H9 (cell line): ENCODE results near the gene HIPK2. TPM values are rescaled to one million over a fixed set of nuclear protein-coding genes. Genes with fewer than 3 reads are reported as not detected.

Source experiments
- DNase-seq: peaks from one replicate; pipeline ENCODE4 v3.0.0-alpha.2; 2017
- H2AFZ ChIP-seq: one replicate; pipeline ENCODE4 v1.6.1; 2013; ENCODE audit warnings: mild to moderate bottlenecking, low read length, control low read depth, moderate library complexity
- H2AK5ac ChIP-seq: 2 replicates; pipeline ENCODE4 v1.6.1; 2013; ENCODE audit warnings: low read length, control low read depth, mixed read lengths; ENCODE audit not compliant: insufficient read length
- H2BK120ac ChIP-seq: one replicate; pipeline ENCODE4 v1.6.1; 2013; ENCODE audit warnings: low read depth, mild to moderate bottlenecking, low read length, control low read depth, inconsistent platforms; ENCODE audit not compliant: poor library complexity, severe bottlenecking
- H2BK12ac ChIP-seq: 2 replicates; pipeline ENCODE4 v1.6.1; 2013; ENCODE audit warnings: low read length, control low read depth, mixed read lengths, low read depth; ENCODE audit not compliant: insufficient read length
- H2BK15ac ChIP-seq: 2 replicates; pipeline ENCODE4 v1.6.1; 2013; ENCODE audit warnings: low read depth, low read length, control low read depth
- H2BK20ac ChIP-seq: one replicate; pipeline ENCODE4 v1.6.1; 2013; ENCODE audit warnings: low read depth, mild to moderate bottlenecking, low read length, control low read depth, inconsistent platforms; ENCODE audit not compliant: poor library complexity, severe bottlenecking
- H2BK5ac ChIP-seq: 2 replicates; pipeline ENCODE4 v1.6.1; 2013; ENCODE audit warnings: low read length, control low read depth, mixed read lengths; ENCODE audit not compliant: insufficient read length
- H3K14ac ChIP-seq: 2 replicates; pipeline ENCODE4 v1.6.1; 2013; ENCODE audit warnings: low read length, control low read depth; ENCODE audit not compliant: insufficient read depth
- H3K18ac ChIP-seq: 2 replicates; pipeline ENCODE4 v1.6.1; 2013; ENCODE audit warnings: low read depth, mild to moderate bottlenecking, mixed read lengths, low read length, control low read depth; ENCODE audit not compliant: insufficient read length
- H3K23ac ChIP-seq: 2 replicates; pipeline ENCODE4 v1.6.1; 2013; ENCODE audit warnings: low read length, control low read depth, mixed read lengths, low read depth; ENCODE audit not compliant: insufficient read length
- H3K23me2 ChIP-seq: 2 replicates; pipeline ENCODE4 v1.6.1; 2013; ENCODE audit warnings: low read depth, mild to moderate bottlenecking, mixed read lengths, low read length, control low read depth; ENCODE audit not compliant: insufficient read length, poor library complexity, severe bottlenecking
- H3K27ac ChIP-seq: 2 replicates; pipeline ENCODE4 v1.5.1; 2013; ENCODE audit warnings: low read length, control low read depth, mixed read lengths, low read depth; ENCODE audit not compliant: insufficient read length
- H3K27me3 ChIP-seq: 2 replicates; pipeline ENCODE4 v1.6.1; 2013; ENCODE audit warnings: low read length, control low read depth, inconsistent platforms; ENCODE audit not compliant: insufficient read depth
- H3K4ac ChIP-seq: 2 replicates; pipeline ENCODE4 v1.6.1; 2013; ENCODE audit warnings: low read depth, mild to moderate bottlenecking, control low read depth, inconsistent platforms, low read length, moderate library complexity
- H3K4me1 ChIP-seq: 2 replicates; pipeline ENCODE4 v1.6.1; 2013; ENCODE audit warnings: low read length, control low read depth, inconsistent platforms; ENCODE audit not compliant: insufficient read depth
- H3K4me2 ChIP-seq: 2 replicates; pipeline ENCODE4 v1.6.1; 2013; ENCODE audit warnings: low read length, control low read depth, mixed read lengths; ENCODE audit not compliant: insufficient read length, insufficient read depth
- H3K56ac ChIP-seq: 2 replicates; pipeline ENCODE4 v1.6.1; 2013; ENCODE audit warnings: low read depth, mild to moderate bottlenecking, mixed read lengths, low read length, control low read depth; ENCODE audit not compliant: insufficient read length
- H3K79me1 ChIP-seq: 2 replicates; pipeline ENCODE4 v1.6.1; 2013; ENCODE audit warnings: low read depth, mild to moderate bottlenecking, moderate library complexity, low read length, control low read depth, inconsistent platforms; ENCODE audit not compliant: insufficient read depth, poor library complexity, severe bottlenecking
- H3K79me2 ChIP-seq: 2 replicates; pipeline ENCODE4 v1.6.1; 2013; ENCODE audit warnings: low read length, control low read depth, inconsistent platforms; ENCODE audit not compliant: insufficient read depth
- H3K9ac ChIP-seq: 2 replicates; pipeline ENCODE4 v1.6.1; 2013; ENCODE audit warnings: low read length, control low read depth, mixed read lengths; ENCODE audit not compliant: insufficient read length; ENCODE audit errors: extremely low read depth
- H3K9me3 ChIP-seq: one replicate; pipeline ENCODE4 v1.6.1; 2013; ENCODE audit warnings: low read depth, low read length, inconsistent platforms; ENCODE audit not compliant: control insufficient read depth
- H3T11ph ChIP-seq: one replicate; pipeline ENCODE4 v1.6.1; 2013; ENCODE audit warnings: mild to moderate bottlenecking, low read length, control low read depth, inconsistent platforms
- H4K20me1 ChIP-seq: one replicate; pipeline ENCODE4 v1.6.1; 2013; ENCODE audit not compliant: control insufficient read depth, insufficient read length, insufficient read depth
- H4K5ac ChIP-seq: 2 replicates; pipeline ENCODE4 v1.6.1; 2013; ENCODE audit warnings: low read depth, mild to moderate bottlenecking, mixed read lengths, low read length, control low read depth; ENCODE audit not compliant: insufficient read length
- H4K8ac ChIP-seq: replicated peaks from 2 replicates; pipeline ENCODE4 v1.6.1; 2013; ENCODE audit warnings: low read length, control low read depth, mixed read lengths, low read depth; ENCODE audit not compliant: insufficient read length
- H4K91ac ChIP-seq: 2 replicates; pipeline ENCODE4 v1.6.1; 2013; ENCODE audit warnings: low read depth, mild to moderate bottlenecking, moderate library complexity, mixed read lengths, low read length, control low read depth; ENCODE audit not compliant: insufficient read length
- H3K27ac Mint-ChIP-seq, 3 experiments: 2 replicates in 2 of 3; 3 replicates in 1 of 3; pipeline ENCODE4 v1.8.0; 2020 to 2021; ENCODE audit warnings: mixed read lengths in 3 of 3, mild to moderate bottlenecking in 1 of 3, moderate library complexity in 1 of 3
- H3K27me3 Mint-ChIP-seq: 2 replicates; pipeline ENCODE4 v1.8.0; 2021; ENCODE audit warnings: low read depth, mild to moderate bottlenecking, moderate library complexity, mixed read lengths
- H3K36me3 Mint-ChIP-seq, 3 experiments: 2 replicates in 2 of 3; 3 replicates in 1 of 3; pipeline ENCODE4 v1.8.0; 2020 to 2021; ENCODE audit warnings: low read depth in 3 of 3, mixed read lengths in 3 of 3; ENCODE audit not compliant: insufficient read depth in 1 of 3
- H3K4me1 Mint-ChIP-seq, 2 experiments: 2 replicates each; pipeline ENCODE4 v1.8.0; 2020; ENCODE audit warnings: mixed read lengths in 2 of 2
- H3K4me3 Mint-ChIP-seq, 2 experiments: 2 replicates in 1 of 2; 3 replicates in 1 of 2; pipeline ENCODE4 v1.8.0; 2020 to 2021; ENCODE audit warnings: mild to moderate bottlenecking in 2 of 2, mixed read lengths in 2 of 2, moderate library complexity in 1 of 2
- H3K9me3 Mint-ChIP-seq, 2 experiments: 2 replicates in 1 of 2; 3 replicates in 1 of 2; pipeline ENCODE4 v1.8.0; 2020; ENCODE audit warnings: mild to moderate bottlenecking in 2 of 2, mixed read lengths in 2 of 2, moderate library complexity in 1 of 2
- WGBS: extraction: QIAGEN DNeasy Blood & Tissue Kit; methylation state at CpG from one replicate; pipeline ENCODE4 v1.1.7; 2013; ENCODE audit warnings: missing lambda C conversion rate, low lambda C conversion rate, mixed read lengths; ENCODE audit not compliant: insufficient read length; ENCODE audit errors: extremely low coverage; 5-methylcytosine and 5-hydroxymethylcytosine counted together
- total RNA-seq: library from RNA; stranded (reverse); gene quantifications from 2 replicates; pipeline ENCODE4 v1.2.1, GENCODE V29; 2021
- TF ChIP-seq, protein P1 (sequence below): fragments of 200-600 bp; sonication (generic); conservative IDR thresholded peaks from 3 replicates; pipeline ENCODE4 v1.8.0; 2021; ENCODE audit warnings: antibody characterized with exemption, mild to moderate bottlenecking

The HIPK2 gene
- total RNA-seq, 1 experiment from 2014 or later: 21.9 TPM

DNA sequence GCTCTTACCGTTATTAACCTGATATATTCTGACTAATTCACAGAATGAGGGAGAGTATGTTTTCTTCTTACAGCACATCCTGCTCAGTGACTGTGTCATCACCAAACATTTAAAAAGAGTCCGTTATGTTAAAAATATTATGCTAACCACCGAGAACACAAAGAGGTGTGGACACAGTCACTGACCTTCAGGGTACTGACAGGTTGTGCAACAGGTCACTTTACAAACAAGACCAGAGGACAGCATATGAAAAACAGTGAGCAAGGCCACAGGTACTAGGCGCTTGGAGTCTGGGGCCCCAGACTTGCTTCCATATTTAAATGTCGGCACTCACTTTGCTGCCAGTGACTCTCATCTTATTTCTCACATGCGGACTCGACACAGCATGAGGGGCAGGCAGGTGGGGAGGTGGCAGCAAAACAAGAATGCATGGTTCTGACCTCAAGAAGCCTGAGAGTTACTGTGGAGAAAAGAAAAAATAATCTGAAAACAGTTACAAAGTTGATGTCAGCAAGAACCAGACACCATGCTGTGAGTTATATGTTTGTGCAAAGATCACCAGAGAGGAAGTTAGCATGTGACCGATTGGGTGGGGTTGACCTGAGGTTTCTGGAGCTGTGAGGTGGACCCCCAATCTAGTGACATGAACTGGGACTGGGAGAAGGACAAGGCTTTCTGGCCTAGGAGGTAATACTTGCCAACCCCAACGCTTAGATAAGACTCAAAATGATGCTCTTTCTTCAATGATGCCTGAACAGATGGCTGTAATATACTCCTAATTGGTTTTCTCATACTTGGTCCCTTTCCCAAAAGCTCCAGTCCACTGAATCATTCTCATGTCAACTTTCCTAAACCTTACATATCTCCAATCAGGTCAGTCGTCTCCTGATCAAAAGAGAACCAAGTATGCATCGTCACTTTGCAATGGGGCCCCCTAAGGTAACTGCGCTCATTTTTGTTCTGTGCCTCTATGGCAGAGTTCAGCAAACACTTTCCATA, 102.4 kb downstream of the HIPK2 start:
- Histone ChIP-seq H4K5ac (no peak overlapping the region), H3K4me2 (no peak overlapping the region), H2BK5ac (no peak overlapping the region), H3K56ac (no peak overlapping the region), H3T11ph (no peak overlapping the region), H3K27ac (no peak overlapping the region), H2BK15ac (no peak overlapping the region), H2BK120ac (no peak overlapping the region), H3K9me3 (no peaks in the 10 kb centered on the region), H2BK20ac (no peak overlapping the region), H3K27me3 (no peaks in the 10 kb centered on the region), H4K91ac (no peak overlapping the region), H2AK5ac (no peak overlapping the region), H3K14ac (no peak overlapping the region), H3K23ac (no peak overlapping the region), H3K79me1 (no peaks in the 10 kb centered on the region), H2BK12ac (no peak overlapping the region), H4K8ac (no peak overlapping the region), H3K18ac (no peak overlapping the region), H2AFZ (no peak overlapping the region), H3K4ac (no peak overlapping the region), H3K9ac (no peak overlapping the region), H3K79me2 (no peaks in the 10 kb centered on the region), H4K20me1 (no peaks in the 10 kb centered on the region), H3K4me1 (no peaks in the 10 kb centered on the region; the same call in 1 of the 2 replicates), H3K23me2 (no peaks in the 10 kb centered on the region)
- TF ChIP-seq, protein P1, sequence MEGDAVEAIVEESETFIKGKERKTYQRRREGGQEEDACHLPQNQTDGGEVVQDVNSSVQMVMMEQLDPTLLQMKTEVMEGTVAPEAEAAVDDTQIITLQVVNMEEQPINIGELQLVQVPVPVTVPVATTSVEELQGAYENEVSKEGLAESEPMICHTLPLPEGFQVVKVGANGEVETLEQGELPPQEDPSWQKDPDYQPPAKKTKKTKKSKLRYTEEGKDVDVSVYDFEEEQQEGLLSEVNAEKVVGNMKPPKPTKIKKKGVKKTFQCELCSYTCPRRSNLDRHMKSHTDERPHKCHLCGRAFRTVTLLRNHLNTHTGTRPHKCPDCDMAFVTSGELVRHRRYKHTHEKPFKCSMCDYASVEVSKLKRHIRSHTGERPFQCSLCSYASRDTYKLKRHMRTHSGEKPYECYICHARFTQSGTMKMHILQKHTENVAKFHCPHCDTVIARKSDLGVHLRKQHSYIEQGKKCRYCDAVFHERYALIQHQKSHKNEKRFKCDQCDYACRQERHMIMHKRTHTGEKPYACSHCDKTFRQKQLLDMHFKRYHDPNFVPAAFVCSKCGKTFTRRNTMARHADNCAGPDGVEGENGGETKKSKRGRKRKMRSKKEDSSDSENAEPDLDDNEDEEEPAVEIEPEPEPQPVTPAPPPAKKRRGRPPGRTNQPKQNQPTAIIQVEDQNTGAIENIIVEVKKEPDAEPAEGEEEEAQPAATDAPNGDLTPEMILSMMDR: no peak
- H3K4me1 Mint-ChIP-seq: peaks cover 23 to 33% of the 10 kb centered on the region in 2 experiments
- no peaks in the 10 kb centered on the region; a peak in 1 of 7 replicates for H3K36me3 Mint-ChIP-seq
- no peak for DNase-seq
- H3K27me3 Mint-ChIP-seq: no peaks in the 10 kb centered on the region
- no CpG with 5 or more reads among the region's 12 CpGs for WGBS
- H3K27ac Mint-ChIP-seq: no peak overlapping the region; a peak in 1 of 7 replicates
- H3K9me3 Mint-ChIP-seq: peaks cover 0 to 3% of the 10 kb centered on the region in 2 experiments; a peak in 2 of 5 replicates
- no peak overlapping the region for H3K4me3 Mint-ChIP-seq
